Activated T-cell treated with anti-CD3 and anti-CD28 coated beads, Interleukin-2, amount 50 U/mL, for 1 hour (primary cell): ENCODE measurements around the gene SLC23A3.

Experiments used
- DNase-seq: peaks from one replicate; pipeline ENCODE4 v3.0.0-alpha.2; 2020

Gene SLC23A3

DNA sequence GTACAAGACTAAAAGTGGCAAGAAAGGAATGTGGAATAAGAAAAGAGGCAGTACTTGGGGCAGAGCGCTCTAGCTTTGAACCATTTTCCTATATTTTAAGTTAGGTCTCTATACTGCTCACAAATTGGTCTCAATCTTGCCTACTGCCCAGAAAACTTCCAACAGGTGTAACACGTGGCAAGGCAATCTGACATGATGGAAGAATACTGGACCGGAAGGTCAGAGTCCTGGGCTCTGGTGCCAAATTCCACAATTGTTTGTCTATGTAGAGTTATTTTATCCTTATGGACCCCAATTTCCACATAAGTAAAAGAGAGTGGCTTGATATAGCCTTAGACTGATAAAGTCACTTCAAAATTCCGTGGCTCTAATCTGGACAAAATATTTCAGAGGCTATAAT, 38.1 kb downstream of the SLC23A3 start:
- no peak for DNase-seq

DNA sequence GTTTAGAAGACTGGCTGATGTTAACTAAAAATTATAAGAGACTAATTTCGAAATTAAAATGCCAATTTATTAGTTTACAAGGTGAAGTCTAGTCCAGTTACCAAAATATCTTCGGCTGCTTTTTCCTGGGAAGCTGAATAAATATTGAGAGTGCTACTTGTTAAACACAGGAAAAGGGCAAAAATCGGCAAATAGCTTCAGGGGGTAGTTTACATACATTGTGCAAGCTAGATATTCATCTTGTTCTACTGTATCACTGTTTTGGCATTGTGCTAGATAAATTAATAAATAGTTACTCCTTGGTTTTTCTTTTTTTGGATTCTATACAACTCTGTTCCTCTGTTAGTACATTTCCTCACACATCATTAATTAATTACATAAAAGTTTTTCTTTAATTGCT, 38.5 kb downstream of the SLC23A3 start:
- no peak for DNase-seq

DNA sequence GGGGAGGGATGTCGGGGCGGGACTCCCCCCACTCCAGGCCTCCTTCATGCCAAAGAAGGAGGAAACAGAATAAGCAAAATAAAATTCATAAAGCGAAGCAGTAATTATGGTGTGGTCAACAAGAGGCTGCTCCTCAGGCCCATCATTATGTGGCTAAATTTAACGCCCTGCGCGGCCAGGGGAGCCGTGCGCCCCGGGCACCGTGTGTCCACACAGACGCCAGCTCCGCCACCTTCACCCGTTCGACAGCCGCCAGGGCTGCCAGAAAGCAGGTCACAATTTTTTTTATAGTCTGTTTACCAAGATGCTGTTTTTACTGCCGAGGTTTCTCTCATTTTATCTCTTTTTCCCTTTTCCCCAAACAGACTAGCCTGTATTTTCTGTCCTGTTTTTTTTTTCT, 40.2 kb downstream of the SLC23A3 start:
- DNase-seq, result no peak

DNA sequence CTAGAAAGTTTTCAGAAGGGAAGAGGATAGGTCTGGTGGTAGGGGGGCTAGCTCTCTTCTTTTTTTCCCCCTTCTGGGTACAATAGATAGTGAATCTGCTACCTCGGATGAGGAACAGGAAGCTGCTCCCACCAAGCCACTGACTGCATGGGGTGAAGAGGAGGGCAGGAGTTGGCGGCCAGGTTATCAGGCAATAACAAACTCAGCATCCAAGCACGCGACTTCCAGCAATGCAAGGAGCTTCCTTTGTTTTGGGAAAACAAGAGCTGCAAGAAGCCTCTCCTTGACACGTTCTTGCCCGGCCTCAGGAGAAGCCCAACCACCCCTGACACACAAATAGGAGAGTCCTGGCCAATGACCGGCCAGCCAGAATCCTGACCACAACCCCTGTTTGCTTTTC, 41.4 kb downstream of the SLC23A3 start:
- no peak for DNase-seq

DNA sequence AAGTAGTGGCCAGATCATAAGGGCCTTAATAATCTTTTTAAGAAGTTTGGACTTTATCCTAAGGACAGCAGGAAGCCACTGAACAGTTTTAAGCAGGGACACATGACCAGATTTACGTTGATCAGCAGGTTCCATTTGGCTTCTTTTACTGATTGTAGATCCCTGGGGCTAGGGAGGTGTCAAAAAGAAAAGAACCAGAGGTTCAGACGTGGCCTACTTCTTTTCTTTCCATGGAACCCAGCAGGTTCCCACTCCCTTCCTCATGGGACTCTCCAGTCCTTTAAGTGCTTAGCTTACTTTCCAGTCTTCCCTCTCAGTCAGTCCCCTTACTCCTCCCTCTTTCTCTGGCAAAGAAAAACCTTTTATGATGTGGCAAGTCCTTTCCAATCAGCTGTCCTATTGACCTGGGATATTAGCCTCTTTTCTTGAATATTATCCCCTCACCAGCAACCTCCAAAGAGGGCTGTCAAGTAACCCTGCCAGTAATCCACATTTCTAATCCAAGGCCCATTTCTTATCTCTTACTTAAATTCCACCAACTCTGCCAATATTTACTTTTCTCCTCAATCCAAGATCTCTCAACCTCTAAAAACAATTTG, 42.7 kb downstream of the SLC23A3 start:
- no peak for DNase-seq

DNA sequence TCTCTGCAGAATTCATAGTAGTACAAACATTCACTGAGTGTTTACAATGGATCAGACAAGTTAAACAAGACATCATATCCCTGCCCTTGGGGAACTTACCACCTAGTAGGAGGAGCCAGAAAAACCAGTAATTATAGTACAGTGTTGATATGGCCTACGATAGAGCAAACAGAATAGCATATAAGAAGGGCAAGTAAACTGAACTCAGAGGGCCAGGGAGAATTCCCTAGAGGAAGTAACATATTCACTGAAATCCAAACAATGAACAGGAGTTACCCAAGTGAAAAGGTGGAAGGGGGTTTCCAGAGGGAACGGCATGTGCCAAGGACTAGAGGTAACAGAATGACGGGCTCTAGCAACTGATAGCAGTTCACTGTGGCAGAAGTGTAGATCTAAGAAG, 43.3 kb downstream of the SLC23A3 start:
- no peak for DNase-seq

DNA sequence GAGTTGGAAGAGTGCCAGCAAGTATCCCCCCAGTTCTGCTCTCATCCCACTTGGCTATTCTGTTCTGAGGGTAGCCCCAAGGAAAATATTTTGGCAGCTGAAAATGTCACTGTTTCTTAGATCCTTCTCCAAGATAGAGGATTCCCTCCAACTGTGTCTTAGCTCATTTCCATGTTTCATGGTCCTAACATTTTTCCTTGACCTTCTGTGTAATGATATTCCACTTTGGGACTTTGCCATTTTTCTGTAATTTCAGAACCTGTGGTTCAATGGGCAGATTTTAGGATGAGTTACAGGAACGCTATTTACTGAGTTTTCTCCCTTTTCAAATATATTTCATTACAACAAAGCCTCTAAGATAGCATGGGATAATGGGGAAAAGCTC, 44.0 kb downstream of the SLC23A3 start:
- no peak for DNase-seq

DNA sequence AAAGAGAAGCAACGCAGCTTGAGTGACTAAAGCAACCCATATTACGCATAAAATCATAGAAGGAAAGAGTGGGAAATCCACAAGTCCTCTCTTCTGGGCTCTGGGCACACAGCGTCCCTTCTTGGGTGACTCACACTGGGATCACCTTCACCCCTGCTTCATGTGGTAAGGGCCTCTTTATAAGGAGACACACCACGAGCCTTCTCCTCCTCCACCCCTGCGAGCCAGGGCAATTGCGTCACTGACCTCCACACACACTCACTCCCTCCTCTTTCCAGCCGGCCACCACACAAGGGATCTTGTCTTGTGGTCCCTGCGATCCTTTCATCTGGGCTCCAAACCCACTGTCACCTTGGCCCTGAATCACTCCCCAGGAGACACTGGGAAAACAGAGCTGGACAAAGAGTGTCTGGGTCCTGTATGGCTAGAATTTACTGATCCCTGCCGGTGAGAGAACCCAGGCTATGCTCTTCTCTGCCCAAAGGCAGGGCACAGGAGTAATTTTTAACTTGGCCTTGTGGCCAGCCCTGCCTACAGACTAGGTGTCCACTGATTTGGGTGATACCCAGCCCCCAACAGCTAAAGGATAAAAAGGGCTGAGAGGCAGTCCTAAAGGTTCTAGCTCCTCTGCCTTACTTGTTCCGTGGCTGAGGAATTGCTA, 44.5 kb downstream of the SLC23A3 start:
- no peak for DNase-seq

DNA sequence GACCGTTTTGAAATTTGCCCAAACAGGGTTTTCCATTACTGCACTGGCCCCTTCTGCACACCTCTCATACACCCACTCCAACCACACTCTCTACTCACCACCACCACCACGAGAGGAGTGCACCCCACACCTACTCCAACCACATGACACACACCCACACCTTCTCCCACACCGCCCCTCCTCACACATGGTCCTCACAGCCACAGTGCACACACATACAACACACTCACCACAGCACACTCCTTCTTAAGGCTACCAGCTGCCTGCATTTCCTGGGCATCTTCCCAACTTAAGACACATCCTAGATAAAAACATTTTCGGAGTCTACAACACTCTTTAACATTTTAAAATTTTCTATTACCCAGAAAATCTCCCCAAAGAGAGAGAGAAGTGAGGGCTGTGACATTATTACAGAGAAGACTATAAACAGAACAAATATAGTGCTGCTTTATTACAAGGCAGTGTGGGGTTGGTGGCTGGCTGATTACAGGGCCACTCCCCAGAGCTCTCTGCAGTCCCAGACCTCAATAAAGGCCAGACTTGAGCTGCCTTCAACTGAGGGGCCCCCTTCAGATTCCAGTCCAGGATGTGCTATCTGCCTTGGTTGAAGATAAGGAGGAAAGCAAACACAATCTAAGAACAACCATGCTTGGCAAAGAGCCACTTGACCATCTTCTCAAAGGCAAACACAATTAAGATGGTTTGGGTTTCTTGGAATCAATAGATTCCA, 45.3 kb downstream of the SLC23A3 start:
- DNase-seq, result no peak

DNA sequence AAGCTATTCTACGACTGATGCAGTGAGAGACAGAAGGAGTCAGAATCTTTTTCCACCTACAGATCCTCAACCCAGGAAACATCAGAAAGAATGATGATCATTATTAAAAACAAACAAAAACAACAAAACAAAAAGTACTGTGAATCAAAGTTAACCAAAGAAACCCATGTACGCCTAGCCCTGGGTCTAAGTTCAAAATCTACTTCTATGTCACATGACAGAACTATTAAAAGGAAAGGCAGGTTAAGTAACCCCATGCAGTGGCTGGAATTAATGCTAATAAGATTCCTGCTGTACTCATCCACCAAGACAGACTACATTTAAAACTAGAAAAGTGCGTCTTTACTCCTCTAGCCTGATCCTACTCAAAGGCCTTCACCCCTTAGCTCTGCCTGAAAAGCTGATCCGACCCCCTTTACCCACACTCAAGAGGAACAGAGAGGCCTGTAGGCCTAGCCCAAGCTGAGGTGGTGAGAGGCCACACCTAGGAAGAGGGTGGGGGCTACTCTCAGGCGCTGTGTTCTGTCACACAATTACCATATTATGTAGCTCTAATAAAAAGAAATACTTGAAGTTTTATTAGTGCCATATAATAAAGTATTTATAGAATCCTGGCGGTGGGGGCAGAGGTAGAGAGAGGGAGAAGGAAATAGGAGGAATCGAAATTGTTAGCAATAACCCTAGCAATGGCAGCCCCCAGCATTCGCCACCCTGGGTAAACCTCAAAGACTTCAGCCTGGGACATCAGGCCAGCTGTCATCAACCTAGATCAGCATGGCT, 46.3 kb downstream of the SLC23A3 start:
- no peak for DNase-seq

DNA sequence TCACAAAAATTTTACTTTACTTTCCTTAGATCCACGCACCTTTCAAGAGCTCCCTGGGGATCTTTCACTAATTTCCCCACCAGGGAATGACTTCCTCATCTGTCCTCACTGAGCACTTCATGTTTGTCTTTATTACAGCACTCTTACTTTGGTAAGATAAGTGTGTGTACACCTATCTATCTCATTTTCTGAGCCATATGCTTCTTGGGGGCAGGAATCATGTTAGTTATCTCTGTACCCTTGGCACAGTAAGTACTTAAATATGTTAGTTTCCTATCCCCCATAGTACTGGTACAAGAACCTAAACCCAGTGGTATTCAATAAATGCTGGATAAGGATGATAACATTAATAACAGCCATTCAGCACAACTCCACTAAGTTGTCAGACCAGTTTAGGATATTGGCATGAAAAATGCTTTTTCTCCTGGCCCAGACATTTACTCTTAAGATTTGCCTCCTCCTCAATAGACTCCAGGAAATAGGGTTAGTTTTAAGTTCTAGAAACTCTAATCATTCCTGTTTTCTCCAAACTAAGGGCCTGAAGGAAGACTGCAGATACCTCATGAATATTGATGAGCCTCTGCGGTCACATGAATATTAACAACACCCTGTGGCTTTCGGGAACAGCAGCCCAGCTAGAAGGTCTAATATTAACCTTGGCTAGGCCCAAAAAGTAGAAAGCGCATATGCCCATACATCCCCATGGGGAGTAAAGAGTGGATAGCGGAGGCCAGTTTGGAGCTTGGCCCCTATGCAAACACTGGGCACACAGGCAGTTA, 47.4 kb downstream of the SLC23A3 start:
- no peak for DNase-seq

DNA sequence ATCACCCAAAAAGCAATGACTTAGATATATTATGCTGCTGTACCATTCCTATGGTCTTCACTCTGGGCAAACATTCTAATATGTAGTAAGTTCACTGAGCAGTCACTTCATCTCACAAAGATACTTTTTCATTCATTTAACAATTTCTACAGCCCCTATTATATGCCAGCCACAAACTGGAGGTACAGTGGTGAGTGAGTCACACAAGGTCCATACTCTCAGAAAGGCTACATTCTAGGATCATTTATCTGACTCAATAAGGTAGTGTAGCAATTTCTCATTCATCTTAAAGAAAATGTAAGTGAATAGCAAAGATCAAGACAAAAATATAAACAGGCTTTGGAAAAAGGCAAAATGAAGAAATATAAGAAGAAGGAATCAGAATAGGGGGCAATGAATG, 49.7 kb downstream of the SLC23A3 start:
- DNase-seq, result no peak

DNA sequence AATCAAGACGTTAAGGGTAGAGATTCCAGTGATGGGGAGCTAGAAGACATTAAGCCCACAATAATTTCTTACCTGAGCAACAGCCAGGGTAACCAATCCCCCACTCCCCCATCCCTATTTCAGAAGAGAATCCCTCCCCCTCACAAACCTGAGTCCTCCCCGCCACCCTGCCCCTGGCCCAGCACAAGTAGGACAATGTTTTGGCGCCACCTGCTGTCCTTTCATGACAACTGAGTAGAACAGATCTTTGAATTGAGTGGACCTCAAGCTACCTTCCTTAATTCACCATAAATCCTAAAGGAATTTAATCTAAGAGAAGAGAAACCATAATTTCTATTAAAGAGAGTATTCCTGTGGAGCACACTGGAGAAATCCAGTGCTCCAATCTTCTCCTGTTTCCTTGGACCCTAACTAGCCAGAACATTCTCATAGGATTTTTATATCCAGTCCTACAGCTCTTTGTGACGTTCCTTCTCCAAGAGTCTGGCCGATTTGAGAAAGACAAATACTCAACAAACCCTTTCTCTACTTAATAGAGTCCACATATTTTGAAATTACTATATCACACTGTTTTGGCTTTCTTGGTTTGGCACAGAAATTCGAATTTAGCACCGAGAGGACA, 50.3 kb downstream of the SLC23A3 start:
- peak; percentile 48 for DNase-seq

DNA sequence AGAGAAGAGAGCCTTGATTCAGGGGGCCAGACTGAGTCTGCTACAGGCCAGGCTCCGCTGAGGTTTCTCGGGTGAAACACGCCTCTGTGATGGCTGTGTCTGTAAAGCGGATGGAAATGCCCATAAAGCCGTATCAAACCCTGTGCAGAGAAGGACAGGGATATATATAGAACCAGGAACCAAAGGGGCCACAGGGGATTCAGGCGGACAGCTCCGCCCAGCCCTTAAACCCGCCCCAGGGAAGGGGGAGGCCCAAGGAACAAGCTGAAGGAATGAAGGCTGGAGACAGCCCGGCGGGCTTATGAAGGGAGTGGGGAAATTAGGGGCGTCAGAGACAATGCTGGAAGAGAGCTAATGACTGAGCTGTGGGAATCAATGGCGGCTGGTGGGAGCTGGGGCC, 51.3 kb downstream of the SLC23A3 start:
- no peak for DNase-seq

DNA sequence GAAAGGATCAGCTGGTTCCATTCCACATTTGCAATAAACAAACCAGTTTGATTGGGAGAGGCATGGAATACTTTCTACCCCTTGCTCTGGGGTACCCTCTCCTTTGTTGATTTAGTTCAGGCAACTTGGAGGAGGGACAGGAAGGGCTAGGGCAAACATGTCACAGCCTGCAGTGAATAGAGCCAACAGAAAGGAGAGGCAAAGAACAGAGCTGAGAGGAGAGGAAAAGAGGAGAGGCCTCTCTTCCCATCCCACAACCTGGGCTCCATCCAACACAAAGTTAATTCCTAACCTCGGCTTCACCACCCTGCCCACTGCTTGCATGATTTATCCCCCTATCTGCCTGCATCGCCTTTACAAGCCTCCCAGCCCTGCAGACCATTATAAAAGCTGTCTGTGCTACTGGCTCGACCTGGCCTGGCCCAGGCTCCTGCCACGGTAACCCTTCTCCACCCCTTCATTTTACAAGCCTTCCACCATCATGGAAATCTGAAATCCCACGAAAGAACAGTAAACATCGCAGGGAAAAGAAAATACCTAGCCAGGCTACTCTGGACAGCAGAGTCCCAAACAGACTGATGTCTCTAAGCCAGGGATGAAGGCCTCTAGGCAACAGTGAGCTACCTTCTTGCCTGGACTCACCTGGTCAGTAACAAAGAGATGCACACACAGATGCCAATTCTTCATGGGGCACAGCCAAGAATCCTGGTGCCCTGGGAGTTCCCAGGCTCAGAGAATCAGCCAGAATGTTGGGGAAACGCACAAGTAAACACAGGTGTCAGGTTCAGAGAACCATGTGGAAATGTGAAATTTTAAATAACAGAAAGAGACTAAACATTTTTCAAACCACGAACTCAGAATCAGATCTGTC, 52.8 kb downstream of the SLC23A3 start:
- no peak for DNase-seq

DNA sequence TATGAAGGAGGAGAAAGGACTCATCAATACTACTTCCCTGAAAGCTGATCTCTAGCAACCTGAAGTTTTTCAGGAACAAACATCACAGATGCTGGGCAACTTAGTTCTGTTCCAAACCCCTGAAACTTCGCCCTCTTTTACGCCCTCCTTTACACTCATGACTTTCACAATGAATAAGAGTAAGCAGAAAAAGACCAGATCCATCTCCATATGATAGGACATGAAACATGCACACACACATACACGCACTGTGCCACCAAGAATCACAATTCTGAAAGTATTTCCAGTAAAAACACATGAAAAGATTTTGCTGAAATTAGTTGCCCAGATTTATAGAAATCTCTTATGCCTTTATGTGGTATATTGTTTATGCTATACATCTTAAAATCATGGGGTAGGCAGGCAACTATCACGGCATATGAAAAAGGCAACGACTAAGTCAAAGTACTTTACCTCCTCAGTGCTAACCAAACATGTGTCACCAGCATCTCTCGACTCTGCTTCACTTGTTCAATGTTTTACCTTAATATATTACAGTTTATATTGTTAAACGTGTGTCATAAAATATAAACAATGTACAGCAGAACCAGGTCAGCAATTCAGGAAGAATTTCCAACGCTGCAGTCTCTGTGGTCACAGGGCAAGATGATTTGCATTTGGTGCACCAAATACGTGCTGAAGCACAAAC, 57.0 kb downstream of the SLC23A3 start:
- no peak for DNase-seq

DNA sequence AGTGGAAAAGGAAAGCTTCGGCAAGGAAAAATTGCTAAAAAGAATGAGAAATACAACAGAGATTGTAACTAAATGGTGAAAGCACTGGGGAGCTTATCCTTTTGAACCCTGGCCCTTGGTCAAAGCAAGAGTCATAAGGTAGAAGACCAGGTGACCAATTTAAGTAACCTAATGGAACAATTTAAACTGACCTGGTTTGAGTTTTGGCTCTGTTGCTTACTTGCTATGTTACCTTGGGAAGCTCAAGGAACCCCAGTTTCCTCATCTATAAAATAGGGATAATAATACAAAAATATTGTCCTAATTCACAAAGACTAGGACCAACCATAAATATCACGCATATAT, 57.8 kb downstream of the SLC23A3 start:
- DNase-seq, result no peak
